H1 (cell line): ENCODE results near the gene RBM17. TPM values are rescaled to one million over a fixed set of nuclear protein-coding genes. Genes with fewer than 3 reads are reported as not detected.

ENCODE experiments used
- CTCF ChIA-PET: fragments of 300-600 bp; sonication (Branson Sonifier 250); formaldehyde crosslinking; loops from one replicate; lab custom pipeline; 2021; ENCODE audit not compliant: partially characterized antibody; lab: Charles Lee
- POLR2A ChIA-PET: fragments of 300-600 bp; sonication (Branson Sonifier 250); formaldehyde crosslinking; loops from one replicate; lab custom pipeline; 2021; ENCODE audit warnings: inconsistent platforms; ENCODE audit not compliant: partially characterized antibody; lab: Charles Lee
- DNase-seq, 2 experiments: peaks; one replicate each; pipeline versions ENCODE4 v3.0.0 to v3.0.0-alpha.2; 2010 to 2022; ENCODE audit warnings: low spot score in 2 of 2, low read depth in 1 of 2, mixed read lengths in 1 of 2
- FAIRE-seq: peaks from 2 replicates; lab custom pipeline; 2011; peaks lifted over from hg19 to GRCh38; lab: Jason Lieb, UNC
- H2AFZ ChIP-seq: 2 replicates; pipeline ENCODE4 v1.8.1; 2012; ENCODE audit warnings: low read length, inconsistent platforms
- H2AK5ac ChIP-seq: 2 replicates; pipeline ENCODE4 v1.6.1; 2013; ENCODE audit warnings: low read depth, low read length
- H2BK120ac ChIP-seq: replicated peaks from 2 replicates; pipeline ENCODE3; 2013; ENCODE audit warnings: low read depth, low read length, inconsistent platforms
- H2BK12ac ChIP-seq: 2 replicates; pipeline ENCODE4 v1.6.1; 2013; ENCODE audit warnings: low read depth, low read length
- H2BK15ac ChIP-seq: 2 replicates; pipeline ENCODE4 v1.6.1; 2013; ENCODE audit warnings: low read length
- H2BK20ac ChIP-seq: 2 replicates; pipeline ENCODE4 v1.6.1; 2013; ENCODE audit warnings: low read length
- H2BK5ac ChIP-seq: 2 replicates; pipeline ENCODE4 v1.6.1; 2013; ENCODE audit warnings: low read depth, low read length
- H3K14ac ChIP-seq: 2 replicates; pipeline ENCODE4 v1.6.1; 2013; ENCODE audit warnings: inconsistent platforms; ENCODE audit not compliant: insufficient read length
- H3K18ac ChIP-seq: 2 replicates; pipeline ENCODE4 v1.6.1; 2013; ENCODE audit warnings: low read length; ENCODE audit errors: extremely low read depth
- H3K23ac ChIP-seq: 2 replicates; pipeline ENCODE4 v1.6.1; 2013; ENCODE audit warnings: inconsistent platforms; ENCODE audit not compliant: insufficient read length
- H3K23me2 ChIP-seq: 2 replicates; pipeline ENCODE4 v1.6.1; 2013; ENCODE audit warnings: low read depth, low read length
- H3K27ac ChIP-seq: 2 replicates; pipeline ENCODE4 v1.6.1; 2011; ENCODE audit warnings: low read depth, low read length, inconsistent platforms
- H3K27me3 ChIP-seq, 4 experiments: replicated peaks in 1 of 4; 1 replicate in 1 of 4; 2 replicates in 3 of 4; pipeline versions ENCODE4 v1.6.1 to v1.8.1; 2011 to 2013; ENCODE audit warnings: low read length in 3 of 4, mild to moderate bottlenecking in 3 of 4, inconsistent platforms in 2 of 4, mixed read lengths in 2 of 4, moderate library complexity in 1 of 4; ENCODE audit not compliant: control insufficient read depth in 3 of 4, insufficient read depth in 3 of 4; ENCODE audit errors: extremely low read depth in 1 of 4
- H3K36me3 ChIP-seq, 4 experiments: 2 replicates each; pipeline versions ENCODE4 v1.6.1 to v1.8.1; 2011 to 2013; ENCODE audit warnings: mild to moderate bottlenecking in 4 of 4, low read length in 3 of 4, moderate library complexity in 2 of 4, control low read depth in 1 of 4, inconsistent platforms in 1 of 4; ENCODE audit not compliant: insufficient read depth in 4 of 4, control insufficient read depth in 2 of 4
- H3K4ac ChIP-seq: replicated peaks from 2 replicates; pipeline ENCODE3; 2013; ENCODE audit warnings: low read length, low read depth, mixed read lengths, inconsistent platforms; ENCODE audit not compliant: insufficient read length
- H3K4me1 ChIP-seq, 4 experiments: replicated peaks in 1 of 4; 1 replicate in 1 of 4; 2 replicates in 3 of 4; pipeline versions ENCODE4 v1.6.1 to v1.8.1; 2011 to 2013; ENCODE audit warnings: low read length in 3 of 4, inconsistent platforms in 2 of 4, mixed read lengths in 1 of 4; ENCODE audit not compliant: insufficient read depth in 4 of 4, control insufficient read depth in 3 of 4
- H3K4me2 ChIP-seq, 2 experiments: 2 replicates each; pipeline versions ENCODE4 v1.6.1 to v1.8.1; 2011 to 2013; ENCODE audit warnings: low read depth in 2 of 2, low read length in 2 of 2, control low read depth in 1 of 2, inconsistent platforms in 1 of 2, mild to moderate bottlenecking in 1 of 2; ENCODE audit not compliant: insufficient read depth in 1 of 2
- H3K4me3 ChIP-seq, 4 experiments: fragments of 200-600, 300-600 bp in 1 of 4; sonication (generic), shearing (Covaris generic), sonication (Bioruptor Twin) in 1 of 4; 2 replicates each; pipeline versions ENCODE4 v1.5.1 to v1.8.1; 2011 to 2016; ENCODE audit warnings: low read length in 4 of 4, low read depth in 3 of 4, control low read depth in 2 of 4, inconsistent platforms in 2 of 4, mild to moderate bottlenecking in 2 of 4, mixed read lengths in 1 of 4, moderate library complexity in 1 of 4; ENCODE audit not compliant: insufficient read depth in 2 of 4; ENCODE audit errors: extremely low read depth in 1 of 4
- H3K56ac ChIP-seq: replicated peaks from 2 replicates; pipeline ENCODE3; 2013; ENCODE audit warnings: low read depth, mild to moderate bottlenecking, mixed read lengths, low read length, inconsistent platforms; ENCODE audit not compliant: insufficient read length
- H3K79me1 ChIP-seq: 2 replicates; pipeline ENCODE4 v1.6.1; 2013; ENCODE audit warnings: low read depth, low read length, control low read depth
- H3K79me2 ChIP-seq, 2 experiments: 2 replicates each; pipeline versions ENCODE4 v1.6.1 to v1.8.1; 2012 to 2013; ENCODE audit warnings: low read length in 2 of 2, mild to moderate bottlenecking in 2 of 2, inconsistent platforms in 1 of 2; ENCODE audit not compliant: insufficient read depth in 2 of 2, control insufficient read depth in 1 of 2
- H3K9ac ChIP-seq, 4 experiments: replicated peaks in 1 of 4; 1 replicate in 1 of 4; 2 replicates in 3 of 4; pipeline versions ENCODE4 v1.6.1 to v1.8.1; 2011 to 2013; ENCODE audit warnings: low read depth in 3 of 4, low read length in 3 of 4, control low read depth in 2 of 4, mild to moderate bottlenecking in 2 of 4, moderate library complexity in 2 of 4, inconsistent platforms in 1 of 4; ENCODE audit errors: extremely low read depth in 1 of 4
- H3K9me3 ChIP-seq, 2 experiments: 2 replicates each; pipeline versions ENCODE4 v1.6.1 to v1.8.1; 2012 to 2013; ENCODE audit warnings: mild to moderate bottlenecking in 2 of 2, moderate library complexity in 2 of 2, control low read depth in 1 of 2, inconsistent platforms in 1 of 2, low read depth in 1 of 2, low read length in 1 of 2, mixed read lengths in 1 of 2; ENCODE audit not compliant: insufficient read depth in 2 of 2
- H4K20me1 ChIP-seq, 2 experiments: replicated peaks in 1 of 2; 2 replicates each; pipeline versions ENCODE3 to v1.8.1; 2011 to 2013; ENCODE audit warnings: inconsistent platforms in 2 of 2, low read length in 2 of 2, mild to moderate bottlenecking in 1 of 2; ENCODE audit not compliant: insufficient read depth in 2 of 2, control insufficient read depth in 1 of 2
- H4K5ac ChIP-seq: 2 replicates; pipeline ENCODE4 v1.6.1; 2013; ENCODE audit warnings: low read length, low read depth, mixed read lengths, inconsistent platforms; ENCODE audit not compliant: insufficient read length
- H4K8ac ChIP-seq: 2 replicates; pipeline ENCODE4 v1.8.0; 2013; ENCODE audit warnings: mild to moderate bottlenecking, moderate library complexity, low read length, inconsistent platforms; ENCODE audit not compliant: insufficient read depth; ENCODE audit errors: extremely low read depth
- H4K91ac ChIP-seq: replicated peaks from 2 replicates; pipeline ENCODE3; 2013; ENCODE audit warnings: low read length, mixed read lengths, inconsistent platforms; ENCODE audit not compliant: insufficient read length
- GTF2F1 ChIP-seq: IDR thresholded peaks from 2 replicates; pipeline ENCODE4 v1.6.1; 2012; ENCODE audit warnings: low read depth, low read length, improper control_type of control experiment, borderline replicate concordance
- NRF1 ChIP-seq: IDR thresholded peaks from 2 replicates; pipeline ENCODE4 v1.6.1; 2011; ENCODE audit warnings: mild to moderate bottlenecking, low read depth, low read length, improper control_type of control experiment
- PHF8 ChIP-seq: fragments of 200-600 bp; sonication (generic); conservative IDR thresholded peaks from 2 replicates; pipeline ENCODE4 v1.7.1; 2012; ENCODE audit warnings: low read depth, mild to moderate bottlenecking, inconsistent platforms, low read length, moderate library complexity
- POLR2A ChIP-seq, 2 experiments: IDR thresholded peaks; 1 replicate in 1 of 2; 2 replicates in 1 of 2; pipeline ENCODE4 v1.6.1; 2011; ENCODE audit warnings: low read depth in 2 of 2, low read length in 2 of 2, mild to moderate bottlenecking in 2 of 2; ENCODE audit errors: control extremely low read depth in 1 of 2
- POU5F1 ChIP-seq: IDR thresholded peaks from 2 replicates; pipeline ENCODE4 v1.6.1; 2011; ENCODE audit warnings: low read depth, mild to moderate bottlenecking, low read length, moderate library complexity
- ZNF274 ChIP-seq: IDR thresholded peaks from 2 replicates; pipeline ENCODE4 v1.7.0; 2012; ENCODE audit warnings: low read length, borderline replicate concordance; ENCODE audit errors: extremely low read depth
- WGBS, 2 experiments: shearing (Covaris generic) in 1 of 2; methylation state at CpG; one replicate each; pipeline versions ENCODE4 v1.1.6 to v1.1.7; 2013 to 2015; ENCODE audit warnings: low lambda C conversion rate in 2 of 2, mixed read lengths in 2 of 2, inconsistent platforms in 1 of 2, low coverage in 1 of 2, missing lambda C conversion rate in 1 of 2; ENCODE audit not compliant: insufficient replicate concordance in 2 of 2, insufficient coverage in 1 of 2, insufficient read length in 1 of 2; ENCODE audit errors: extremely low coverage in 1 of 2, missing lambda C conversion rate in 1 of 2; 5-methylcytosine and 5-hydroxymethylcytosine counted together
- polyA plus RNA-seq, 7 experiments: library from polyadenylated mRNA; depleted of rRNA in 3 of 7; stranded (reverse) in 5 of 7; unstranded in 2 of 7; fragments of >200 nt in 5 of 7; fragments of 200-250 nt in 2 of 7; gene quantifications; 1 replicate in 5 of 7; 2 replicates in 1 of 7; 4 replicates in 1 of 7; pipeline versions ENCODE4 v1.2.1 to v1.2.3, GENCODE V29; 2011 to 2013; ENCODE audit warnings: missing spikeins in 2 of 7, mixed read lengths in 2 of 7
- total RNA-seq: library from RNA; stranded (reverse); fragmentation: NEBNext Ultra II Directional; extraction: Animal tissue kit (Norgen Biotek cat#: 25700); gene quantifications from 2 replicates; pipeline ENCODE4 v1.2.1, GENCODE V29; 2021
- TF ChIP-seq, protein P1 (sequence below): IDR thresholded peaks from 2 replicates; pipeline ENCODE4 v1.6.1; 2012; ENCODE audit warnings: inconsistent platforms
- TF ChIP-seq, protein P2 (sequence below): IDR thresholded peaks from 2 replicates; pipeline ENCODE4 v1.6.1; 2012; ENCODE audit warnings: inconsistent platforms
- TF ChIP-seq, protein P3 (sequence below), 3 experiments: IDR thresholded peaks; 1 replicate in 2 of 3; 2 replicates in 1 of 3; pipeline versions ENCODE4 v1.5.1 to v1.6.1; 2011; ENCODE audit warnings: low read length in 3 of 3, mild to moderate bottlenecking in 3 of 3, inconsistent platforms in 2 of 3, low read depth in 1 of 3, moderate library complexity in 1 of 3; ENCODE audit not compliant: insufficient read depth in 1 of 3; ENCODE audit errors: control extremely low read depth in 1 of 3

The RBM17 gene
- total and polyA plus RNA-seq, 2 of the 8 experiments (the other 6 are each of a cell fraction or from before 2014, with no cell fraction given) = 15.7 to 128 TPM

DNA sequence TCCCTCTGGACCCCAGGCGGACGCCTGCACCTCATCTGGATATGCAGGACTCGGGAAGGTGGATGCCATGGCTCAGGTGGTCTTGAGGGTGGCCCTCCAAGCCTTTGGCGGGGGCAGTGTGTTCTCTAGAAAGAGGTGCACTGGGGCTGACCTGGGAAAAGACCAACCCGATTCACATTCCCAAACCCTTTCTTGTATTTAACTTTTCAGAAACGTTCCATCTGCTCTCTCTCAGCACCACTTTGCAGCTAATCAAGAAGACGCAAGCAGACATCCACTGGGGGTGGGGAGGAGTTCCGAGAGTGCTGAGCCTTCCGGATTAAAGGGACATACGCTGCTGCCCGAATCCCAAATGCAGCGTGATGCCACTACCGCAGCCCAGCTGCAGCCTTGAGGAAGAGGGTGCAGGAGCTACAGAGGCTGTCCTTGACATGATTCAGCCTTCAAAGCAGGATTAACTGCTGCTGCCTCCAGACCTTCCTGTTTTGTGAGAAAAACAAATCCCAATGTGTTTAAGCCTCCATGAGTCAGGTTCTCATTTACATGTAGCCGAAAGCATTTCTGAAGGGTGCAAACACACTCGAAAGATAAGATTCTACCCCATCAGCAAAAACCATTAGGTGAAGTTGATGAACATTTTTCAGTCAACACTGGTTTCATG lies 39.9 kb downstream of the RBM17 start:
- H3K4me3 ChIP-seq = no peak overlapping the region
- TF ChIP-seq, protein P1, sequence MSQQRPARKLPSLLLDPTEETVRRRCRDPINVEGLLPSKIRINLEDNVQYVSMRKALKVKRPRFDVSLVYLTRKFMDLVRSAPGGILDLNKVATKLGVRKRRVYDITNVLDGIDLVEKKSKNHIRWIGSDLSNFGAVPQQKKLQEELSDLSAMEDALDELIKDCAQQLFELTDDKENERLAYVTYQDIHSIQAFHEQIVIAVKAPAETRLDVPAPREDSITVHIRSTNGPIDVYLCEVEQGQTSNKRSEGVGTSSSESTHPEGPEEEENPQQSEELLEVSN = no peak
- TF ChIP-seq POU5F1 = no peak
- TF ChIP-seq, protein P2, sequence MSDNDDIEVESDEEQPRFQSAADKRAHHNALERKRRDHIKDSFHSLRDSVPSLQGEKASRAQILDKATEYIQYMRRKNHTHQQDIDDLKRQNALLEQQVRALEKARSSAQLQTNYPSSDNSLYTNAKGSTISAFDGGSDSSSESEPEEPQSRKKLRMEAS = no peak
- TF ChIP-seq NRF1 = no peak
- no peak for TF ChIP-seq PHF8
- TF ChIP-seq, protein P3, sequence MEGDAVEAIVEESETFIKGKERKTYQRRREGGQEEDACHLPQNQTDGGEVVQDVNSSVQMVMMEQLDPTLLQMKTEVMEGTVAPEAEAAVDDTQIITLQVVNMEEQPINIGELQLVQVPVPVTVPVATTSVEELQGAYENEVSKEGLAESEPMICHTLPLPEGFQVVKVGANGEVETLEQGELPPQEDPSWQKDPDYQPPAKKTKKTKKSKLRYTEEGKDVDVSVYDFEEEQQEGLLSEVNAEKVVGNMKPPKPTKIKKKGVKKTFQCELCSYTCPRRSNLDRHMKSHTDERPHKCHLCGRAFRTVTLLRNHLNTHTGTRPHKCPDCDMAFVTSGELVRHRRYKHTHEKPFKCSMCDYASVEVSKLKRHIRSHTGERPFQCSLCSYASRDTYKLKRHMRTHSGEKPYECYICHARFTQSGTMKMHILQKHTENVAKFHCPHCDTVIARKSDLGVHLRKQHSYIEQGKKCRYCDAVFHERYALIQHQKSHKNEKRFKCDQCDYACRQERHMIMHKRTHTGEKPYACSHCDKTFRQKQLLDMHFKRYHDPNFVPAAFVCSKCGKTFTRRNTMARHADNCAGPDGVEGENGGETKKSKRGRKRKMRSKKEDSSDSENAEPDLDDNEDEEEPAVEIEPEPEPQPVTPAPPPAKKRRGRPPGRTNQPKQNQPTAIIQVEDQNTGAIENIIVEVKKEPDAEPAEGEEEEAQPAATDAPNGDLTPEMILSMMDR (IDR thresholded peaks at IDR 0.05; ENCODE audit: control extremely low read depth in 1 of 3, insufficient read depth in 1 of 3, low read depth in 1 of 3, low read length in 3 of 3) = no peak
- TF ChIP-seq GTF2F1 = no peak
- no peak for TF ChIP-seq ZNF274
- TF ChIP-seq POLR2A (IDR thresholded peaks at IDR 0.05; ENCODE audit: control extremely low read depth in 1 of 2, low read depth in 2 of 2, low read length in 2 of 2) = no peak

More for the DNA sequence above, 39.9 kb downstream of the RBM17 start:
- Histone ChIP-seq H2BK120ac (no peak overlapping the region), H2BK20ac (no peak overlapping the region), H2BK12ac (no peak overlapping the region), H3K27ac (no peak overlapping the region), H4K8ac (no peak overlapping the region), H3K4me1 (peaks cover 0 to 10% (median 1%) of the 10 kb centered on the region in 4 experiments; a peak in 2 of 7 replicates), H3K4me2 (peak overlapping the region in 1 of 2 experiments; percentile 7; a peak in 1 of 4 replicates), H3K36me3 (no peaks in the 10 kb centered on the region; a peak in 1 of 8 replicates), H2BK5ac (no peak overlapping the region), H3K9me3 (no peaks in the 10 kb centered on the region), H3K56ac (no peak overlapping the region), H2AK5ac (no peak overlapping the region), H4K5ac (no peak overlapping the region), H3K18ac (no peak overlapping the region), H3K79me1 (no peaks in the 10 kb centered on the region), H3K79me2 (no peaks in the 10 kb centered on the region), H3K23me2 (no peaks in the 10 kb centered on the region), H3K9ac (no peak overlapping the region), H3K27me3 (no peaks in the 10 kb centered on the region), H3K23ac (no peak overlapping the region), H3K14ac (no peak overlapping the region), H4K91ac (no peak overlapping the region), H4K20me1 (no peaks in the 10 kb centered on the region), H3K4ac (no peak overlapping the region), H2AFZ (no peak overlapping the region), H2BK15ac (0 out of 2 replicates have a peak overlapping the region, but pooled peaks have one; percentile 75)
- 77% methylated on average over 15 of the region's 15 CpGs; no CpG with 5 or more reads in 1 of the 2 experiments for WGBS, 2 experiments
- FAIRE-seq (no peak), DNase-seq (no peak)
- CTCF ChIA-PET = interaction anchor here (0.6 to 1.8 kb wide), 9 partner anchors 8 to 273 kb away, joined by 3 to 6 read pairs (median 4); no protein-coding TSS in a partner anchor
- POLR2A ChIA-PET = interaction anchor here (0.8 to 1.7 kb wide), 4 partner anchors 17 to 39 kb away, joined by 3 to 4 read pairs (median 3); no protein-coding TSS in a partner anchor
